ENCODE results near the gene TMEM184C.

TMEM184C gene

DNA sequence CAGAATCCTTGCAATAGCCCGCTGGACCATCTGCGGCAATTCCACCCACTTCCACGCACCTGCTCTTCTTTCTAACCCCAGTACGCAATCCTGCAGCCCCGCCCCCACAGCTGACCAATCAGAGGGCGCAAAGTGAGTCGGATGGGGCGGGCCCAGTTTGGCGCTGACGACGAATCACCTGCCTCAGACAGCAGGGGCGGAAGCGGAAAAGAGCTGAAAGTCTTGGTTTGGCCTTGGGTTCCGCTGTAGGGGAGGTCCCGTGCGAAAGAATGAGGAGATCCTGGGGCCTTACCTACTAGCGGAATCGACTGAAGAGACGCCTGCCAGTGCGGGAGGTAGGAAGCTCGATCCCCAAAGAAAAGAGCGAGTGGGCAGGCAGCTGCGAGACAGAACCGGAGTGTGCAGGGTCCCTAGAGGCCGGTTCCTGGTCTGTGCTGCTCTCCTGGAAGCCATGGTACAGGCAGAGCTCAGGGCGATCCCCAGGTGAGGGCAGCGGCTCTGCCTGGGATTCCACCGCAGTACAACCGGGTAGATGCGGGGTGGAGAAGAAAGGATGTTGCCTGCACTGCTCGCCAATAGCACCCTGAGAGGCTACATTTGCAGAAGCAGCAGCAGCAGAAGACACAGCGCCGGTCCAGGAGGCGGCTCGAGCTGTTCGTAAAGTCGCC lies at the start of gene TMEM184C:
TSS of gene TMEM184C (plus strand) at position 225 of the 668 bp plus-strand sequence. CDS start 560 bp downstream, outside the sequence.
- peak; percentile 99 for DNase-seq (ENCODE audit: low read depth)

DNA sequence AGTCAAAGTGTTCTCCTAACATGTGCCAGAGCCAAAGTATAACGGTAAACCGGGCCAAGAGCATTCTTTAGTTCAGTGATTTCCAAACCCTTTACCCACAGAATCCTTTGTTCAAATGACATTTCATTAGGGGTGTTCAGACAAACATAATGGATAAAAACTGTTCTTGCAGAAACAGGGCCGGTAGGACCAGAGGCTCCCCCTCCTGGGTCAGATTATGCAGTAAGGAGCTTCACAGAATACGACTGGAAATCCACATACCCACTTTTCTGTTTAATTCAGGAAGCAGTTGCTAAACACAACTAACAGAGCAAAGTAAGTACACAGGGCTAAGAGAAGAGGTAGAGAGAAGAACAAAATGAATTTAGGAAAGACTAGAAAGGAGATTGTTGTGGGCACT lies 46.6 kb upstream of the TMEM184C start:
- DNase-seq (ENCODE audit: low read depth), result no peak

GRCh38 chr4:147571036-147571770 lies 46.0 kb upstream of the TMEM184C start:
- no peak for DNase-seq (ENCODE audit: low read depth)

GRCh38 chr4:147576084-147576483 lies 41.1 kb upstream of the TMEM184C start:
- no peak for DNase-seq (ENCODE audit: low read depth)

- DNase-seq (ENCODE audit: low read depth), result no peak
Measured at GRCh38 chr4:147578051-147578476, 39.1 kb upstream of the TMEM184C start.

- DNase-seq (ENCODE audit: low read depth), result no peak
Measured at GRCh38 chr4:147578593-147578992, 38.6 kb upstream of the TMEM184C start.

DNA sequence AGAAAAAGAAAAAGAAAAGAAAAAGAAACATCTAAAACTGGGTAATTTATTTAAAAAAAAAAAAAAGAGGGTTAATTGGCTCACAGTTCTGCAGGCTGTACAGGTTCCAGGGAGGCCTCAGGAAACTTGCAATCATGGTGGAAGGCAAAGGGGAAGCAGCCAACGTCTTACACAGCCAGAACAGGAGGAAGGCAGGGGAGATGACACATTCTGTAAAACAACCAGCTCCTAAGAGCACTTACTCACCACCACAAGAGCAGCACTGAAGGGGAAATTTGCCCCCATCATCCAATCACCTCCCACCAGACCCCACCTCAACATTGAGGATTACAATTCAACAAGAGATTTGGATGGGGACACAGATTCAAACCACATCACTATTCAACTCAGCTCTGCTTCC lies 36.8 kb upstream of the TMEM184C start:
- no peak for DNase-seq (ENCODE audit: low read depth)

GRCh38 chr4:147581606-147582350 lies 35.4 kb upstream of the TMEM184C start:
- DNase-seq (ENCODE audit: low read depth), result no peak

GRCh38 chr4:147582386-147583060 lies 34.7 kb upstream of the TMEM184C start:
- DNase-seq (ENCODE audit: low read depth), result no peak

GRCh38 chr4:147583876-147584275 lies 33.3 kb upstream of the TMEM184C start:
- no peak for DNase-seq (ENCODE audit: low read depth)

- no peak for DNase-seq (ENCODE audit: low read depth)
Measured at GRCh38 chr4:147586032-147586431, 31.2 kb upstream of the TMEM184C start.

DNA sequence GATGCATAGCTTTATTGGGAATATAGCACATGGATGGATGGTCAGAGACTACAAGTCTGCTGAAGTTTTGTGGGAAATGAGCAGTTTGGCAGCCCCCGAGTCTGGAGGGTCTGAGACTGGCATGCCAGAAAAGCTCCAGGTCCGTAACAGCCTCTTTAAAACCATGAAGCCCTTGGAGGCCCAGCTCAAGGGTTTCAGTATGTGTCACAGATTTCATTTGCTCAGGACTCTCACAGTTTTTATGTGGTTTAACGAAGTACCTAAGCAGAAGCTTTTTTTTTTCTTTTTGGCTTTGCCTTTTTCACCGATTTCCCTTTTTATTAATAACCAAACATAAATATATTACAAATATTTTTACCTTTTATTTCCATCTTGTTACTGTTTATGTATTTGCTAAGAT lies 30.6 kb upstream of the TMEM184C start:
- no peak for DNase-seq (ENCODE audit: low read depth)

GRCh38 chr4:147587041-147587440 lies 30.2 kb upstream of the TMEM184C start:
- DNase-seq (ENCODE audit: low read depth), result no peak

DNA sequence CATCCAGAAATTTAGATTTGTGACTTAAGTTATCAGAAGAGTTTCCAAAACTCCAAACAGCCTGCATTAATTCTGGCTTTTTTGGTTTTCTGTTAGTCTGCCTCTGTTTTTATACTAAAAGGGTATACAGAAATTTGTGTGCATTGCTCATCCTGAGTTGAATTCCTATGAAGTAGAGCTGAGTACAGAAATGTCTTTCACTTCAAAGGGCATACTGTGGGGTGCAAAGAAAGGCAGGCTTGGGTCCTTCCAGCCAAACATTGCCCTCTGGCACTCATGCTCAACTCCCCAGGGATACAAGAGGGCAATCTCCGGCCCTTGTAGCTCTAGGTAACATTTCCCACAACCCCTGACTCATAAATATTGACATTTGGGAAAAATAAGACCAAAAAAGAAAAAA lies 27.6 kb upstream of the TMEM184C start:
- DNase-seq (ENCODE audit: low read depth), result no peak

GRCh38 chr4:147590249-147590920 lies 26.8 kb upstream of the TMEM184C start:
- peak; percentile 12 for DNase-seq (ENCODE audit: low read depth)

DNA sequence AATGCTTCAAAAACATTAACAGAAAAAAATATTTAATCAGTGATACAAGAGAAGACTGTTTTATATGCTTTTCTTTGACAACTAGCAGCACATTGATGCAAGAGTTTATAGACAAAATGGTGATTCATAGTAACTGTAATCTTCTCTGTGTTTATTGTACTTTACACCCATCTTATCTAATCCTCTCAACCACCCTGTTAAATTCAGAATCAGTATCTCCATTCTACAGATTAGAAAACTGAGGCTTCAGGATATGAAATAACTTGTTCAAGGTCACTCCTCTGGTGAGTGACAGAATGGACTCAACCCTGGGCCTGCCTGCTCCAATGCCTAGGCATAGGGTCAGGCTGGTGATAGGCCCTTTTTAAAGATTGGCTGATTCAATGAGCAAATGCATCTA lies 26.1 kb upstream of the TMEM184C start:
- DNase-seq (ENCODE audit: low read depth), result no peak

DNA sequence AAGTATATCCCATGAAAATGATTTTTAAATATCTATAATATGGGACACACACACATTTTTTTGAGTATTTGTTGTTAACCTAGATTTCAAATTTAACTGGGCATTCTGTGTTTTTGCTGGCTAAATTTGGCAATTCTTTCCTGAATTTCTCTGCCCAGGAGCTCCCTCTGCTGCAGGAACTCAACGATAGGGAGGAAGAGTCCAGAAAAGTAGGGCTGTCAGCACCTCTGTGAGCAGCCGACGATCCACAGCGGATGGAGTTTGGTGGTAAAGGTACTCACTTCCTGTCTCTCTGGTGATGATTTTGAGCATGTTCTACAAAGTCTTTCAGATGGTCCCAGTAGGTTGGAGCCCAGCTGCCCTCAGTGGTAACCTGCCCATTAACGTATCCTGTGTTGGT lies 23.1 kb upstream of the TMEM184C start:
- DNase-seq (ENCODE audit: low read depth), result no peak

- no peak for DNase-seq (ENCODE audit: low read depth)
Measured at GRCh38 chr4:147594578-147594977, 22.6 kb upstream of the TMEM184C start.

DNA sequence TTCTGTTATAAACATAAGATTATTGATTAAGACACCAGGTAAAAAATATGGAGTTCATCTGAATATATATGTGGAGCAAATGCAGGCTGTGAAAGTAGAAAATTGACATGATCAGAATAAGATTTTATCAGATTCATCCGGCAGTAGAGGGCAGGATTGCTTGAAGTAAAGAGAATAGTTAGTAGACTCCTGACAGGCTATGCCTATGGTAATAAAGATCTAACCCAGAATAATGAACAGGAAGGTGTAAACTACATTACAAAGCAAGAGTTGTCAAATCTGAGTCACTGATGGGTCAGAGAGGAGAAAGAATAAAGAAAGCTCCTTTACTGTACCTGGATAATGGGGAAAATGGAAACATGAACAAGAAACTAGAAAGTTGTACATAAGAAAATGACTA lies 20.8 kb upstream of the TMEM184C start:
- no peak for DNase-seq (ENCODE audit: low read depth)

GRCh38 chr4:147596981-147597380 lies 20.2 kb upstream of the TMEM184C start:
- no peak for DNase-seq (ENCODE audit: low read depth)

- DNase-seq (ENCODE audit: low read depth), result no peak
Measured at GRCh38 chr4:147597561-147597960, 19.6 kb upstream of the TMEM184C start.

DNA sequence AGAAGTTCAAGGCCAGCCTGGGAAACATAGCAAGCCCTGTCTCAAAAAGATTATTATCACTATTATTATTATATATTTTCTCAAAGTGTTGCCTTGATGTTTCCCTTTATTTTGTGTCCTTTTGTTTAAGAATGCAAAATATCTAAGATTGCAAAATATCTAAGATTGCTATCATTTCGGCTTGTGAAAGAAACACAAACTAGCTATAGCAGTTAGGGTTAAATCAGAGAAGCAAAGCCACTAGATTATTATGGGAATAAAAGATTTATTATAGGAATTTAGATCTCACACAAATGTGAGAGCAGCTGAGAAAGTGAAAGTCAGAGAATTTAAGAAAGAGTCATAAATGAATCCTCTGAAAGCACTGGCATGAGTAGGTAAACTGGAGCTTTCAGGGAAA lies 18.0 kb upstream of the TMEM184C start:
- DNase-seq (ENCODE audit: low read depth), result no peak
